Spinal cord (tissue), 10 donors: ENCODE data around the gene FNBP1. TPM values are rescaled to one million over a fixed set of nuclear protein-coding genes. Genes with fewer than 3 reads are reported as not detected.
A peak's percentile ranks its signal among the peaks of the same experiment; 100 is the strongest.
"Not testable (repeated sequence)": the region's sequence is repeated elsewhere in the genome, so short reads cannot be mapped to it uniquely, and the experiment has no call there.

ENCODE experiments used
- DNase-seq, 6 donors: peaks; one replicate each; pipeline versions ENCODE4 v3.0.0 to v3.0.0-alpha.2; 2013 to 2015; ENCODE audit warnings: low spot score in 6 of 6, low read depth in 4 of 6
- H3K27ac ChIP-seq: one replicate; pipeline ENCODE4 v1.5.1; 2013; ENCODE audit warnings: low read depth, low read length, control low read depth
- H3K27me3 ChIP-seq: one replicate; pipeline ENCODE4 v1.6.1; 2013; ENCODE audit warnings: low read length; ENCODE audit not compliant: control insufficient read depth, insufficient read depth
- H3K36me3 ChIP-seq: one replicate; pipeline ENCODE4 v1.6.1; 2013; ENCODE audit warnings: low read length; ENCODE audit not compliant: control insufficient read depth, insufficient read depth
- H3K4me1 ChIP-seq: one replicate; pipeline ENCODE4 v1.6.1; 2013; ENCODE audit warnings: low read length; ENCODE audit not compliant: control insufficient read depth, insufficient read depth
- H3K4me3 ChIP-seq: one replicate; pipeline ENCODE4 v1.5.1; 2013; ENCODE audit warnings: low read depth, low read length, control low read depth
- H3K9me3 ChIP-seq: one replicate; pipeline ENCODE4 v1.6.1; 2013; ENCODE audit warnings: low read length; ENCODE audit not compliant: control insufficient read depth, insufficient read depth
- WGBS: methylation state at CpG from one replicate; pipeline ENCODE4 v1.1.5; 2013; ENCODE audit warnings: missing lambda C conversion rate; ENCODE audit not compliant: insufficient coverage; 5-methylcytosine and 5-hydroxymethylcytosine counted together
- polyA plus RNA-seq, 2 donors: library from polyadenylated mRNA; unstranded; fragments of 120-200 nt; gene quantifications; one replicate each; pipeline ENCODE4 v1.2.1, GENCODE V29; 2013; ENCODE audit not compliant: insufficient read length in 2 of 2
- total RNA-seq, 2 donors: library from RNA; depleted of rRNA in 1 of 2; stranded (reverse); fragments of 120-200 nt in 1 of 2; fragments of >200 nt in 1 of 2; gene quantifications; one replicate each; pipeline versions ENCODE4 v1.2.3 to v1.2.4, GENCODE V29; 2013 to 2014
- donor health status: healthy.

FNBP1 gene
- total and polyA plus RNA-seq, 4 donors = 47.8 to 105 (median 79.2) TPM

DNA sequence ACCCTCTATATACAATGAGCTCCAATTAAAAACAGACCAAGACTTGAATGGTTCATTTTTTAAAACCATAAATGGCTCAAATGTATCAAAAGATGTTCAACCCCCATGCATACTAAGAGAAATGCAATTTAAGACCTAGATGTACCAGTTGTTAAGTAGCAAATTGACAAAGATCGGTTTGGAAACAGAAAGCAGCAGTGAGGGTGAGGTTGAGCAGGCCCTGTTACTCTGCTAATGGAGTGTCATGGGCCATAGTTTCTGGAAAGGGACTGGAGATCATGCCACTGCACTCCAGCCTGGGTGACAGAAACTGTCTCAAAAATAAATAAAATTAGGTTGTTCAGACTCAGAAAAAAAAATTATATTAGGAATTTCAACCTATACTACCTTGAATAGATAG, 55.0 kb downstream of the FNBP1 start:
- no peak overlapping the region for H3K27ac ChIP-seq
- no peak for DNase-seq
- 100% methylated on average over 1 of the region's 1 CpG for WGBS
- H3K4me3 ChIP-seq = no peak overlapping the region
- H3K27me3 ChIP-seq = no peaks in the 10 kb centered on the region
- H3K9me3 ChIP-seq = no peaks in the 10 kb centered on the region
- peaks cover 8% of the 10 kb centered on the region for H3K36me3 ChIP-seq
- H3K4me1 ChIP-seq = no peaks in the 10 kb centered on the region

DNA sequence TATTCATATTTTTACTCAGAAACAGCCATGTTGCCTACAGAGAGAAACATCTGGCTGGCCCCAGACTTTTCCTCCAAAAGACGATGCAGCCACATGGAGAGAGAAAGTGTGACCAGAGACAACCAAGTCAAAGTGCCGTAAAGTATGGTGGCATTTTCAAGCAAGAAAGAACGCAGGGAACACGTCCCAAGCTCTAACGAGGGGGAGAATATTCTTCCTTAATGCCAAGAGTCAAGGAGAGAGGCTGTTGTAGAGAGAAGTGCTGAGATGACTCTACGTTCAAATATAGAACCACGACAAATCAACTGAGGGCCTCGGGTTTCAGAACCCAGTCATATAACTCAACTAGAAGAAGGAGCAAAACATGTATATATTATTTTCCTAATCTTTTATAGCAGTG, 55.9 kb downstream of the FNBP1 start:
- Histone ChIP-seq H3K4me3 (no peak overlapping the region), H3K27ac (no peak overlapping the region), H3K36me3 (peaks cover 8% of the 10 kb centered on the region), H3K9me3 (no peaks in the 10 kb centered on the region), H3K4me1 (no peaks in the 10 kb centered on the region), H3K27me3 (no peaks in the 10 kb centered on the region)
- WGBS = 69% methylated on average over 4 of the region's 8 CpGs
- no peak for DNase-seq

DNA sequence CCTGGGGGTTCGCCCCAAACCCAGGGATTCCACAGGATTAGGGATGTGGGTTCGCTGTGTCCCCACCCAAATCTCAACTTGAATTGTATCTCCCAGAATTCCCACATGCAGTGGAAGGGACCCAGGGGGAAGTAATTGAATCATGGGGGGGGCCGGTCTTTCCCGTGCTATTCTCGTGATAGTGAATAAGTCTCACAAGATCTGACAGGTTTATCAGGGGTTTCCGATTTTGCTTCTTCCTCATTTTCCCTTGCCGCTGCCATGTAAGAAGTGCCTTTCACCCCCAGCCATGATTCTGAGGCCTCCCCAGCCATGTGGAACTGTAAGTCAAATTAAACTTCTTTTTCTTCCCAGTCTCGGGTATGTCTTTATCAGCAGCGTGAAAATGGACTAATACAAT, 58.4 kb downstream of the FNBP1 start:
- not testable (repeated sequence) for H3K27ac ChIP-seq, H3K4me1 ChIP-seq
- WGBS = 80% methylated on average over 5 of the region's 9 CpGs

DNA sequence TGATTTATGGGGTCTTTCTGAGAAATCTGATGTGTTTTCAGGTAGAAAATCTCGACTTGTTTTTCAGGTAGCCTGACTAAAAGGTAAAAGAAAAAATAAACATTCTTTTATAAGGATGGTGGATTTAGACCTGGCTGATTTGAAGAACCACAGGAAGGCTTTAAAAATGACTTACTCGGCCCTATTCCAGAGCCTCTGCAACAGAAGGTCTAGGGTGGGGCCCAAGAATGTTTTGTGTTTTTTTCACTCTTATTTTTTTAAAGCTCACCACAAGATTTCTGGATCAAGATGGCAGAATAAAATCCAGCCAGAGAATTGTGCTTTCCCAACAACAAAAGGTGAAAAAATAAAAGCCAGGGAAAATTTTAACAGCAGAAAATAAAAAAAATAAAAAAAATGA, 59.1 kb downstream of the FNBP1 start:
- no CpG with 5 or more reads among the region's 2 CpGs for WGBS
- Histone ChIP-seq H3K9me3 (no peaks in the 10 kb centered on the region), H3K27me3 (no peaks in the 10 kb centered on the region), H3K4me3 (no peak overlapping the region), H3K27ac (no peak overlapping the region), H3K4me1 (no peaks in the 10 kb centered on the region), H3K36me3 (peaks cover 2% of the 10 kb centered on the region)
- DNase-seq = no peak

More for the DNA sequence above, 58.4 kb downstream of the FNBP1 start:
- not testable (repeated sequence) for DNase-seq, H3K27me3 ChIP-seq, H3K4me3 ChIP-seq, H3K36me3 ChIP-seq, H3K9me3 ChIP-seq

DNA sequence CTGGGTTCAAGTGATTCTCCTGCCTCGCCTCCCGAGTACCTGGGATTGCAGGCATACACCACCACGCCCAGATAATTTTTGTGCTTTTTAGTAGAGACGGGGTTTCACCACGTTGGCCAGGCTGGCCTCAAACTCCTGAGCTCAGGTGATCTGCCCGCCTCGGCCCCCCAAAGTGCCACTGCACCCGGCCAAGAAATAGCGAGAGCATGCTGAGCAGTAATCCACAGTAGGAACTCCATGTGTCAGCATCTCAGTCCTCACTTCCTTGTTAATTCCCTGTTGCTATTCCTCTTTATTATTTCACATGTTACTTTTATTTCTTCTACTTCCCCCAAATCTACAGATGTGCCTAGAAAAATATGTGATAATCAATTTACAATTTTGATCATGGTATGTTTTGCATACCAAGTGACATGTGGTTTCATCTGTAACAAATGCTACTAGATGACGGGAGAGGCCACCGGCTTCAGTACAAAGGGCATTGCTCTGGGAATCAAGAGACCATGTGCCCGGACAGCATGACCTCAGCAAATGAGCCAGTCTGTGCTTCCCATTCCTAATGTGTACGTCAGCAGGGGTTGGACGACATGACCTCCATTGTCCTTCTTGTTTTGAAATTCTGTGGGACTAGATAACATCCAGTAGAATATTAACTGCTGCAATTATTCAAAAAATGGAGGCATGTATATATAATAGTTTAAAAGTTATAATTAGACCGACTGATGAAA, 61.6 kb downstream of the FNBP1 start:
- Histone ChIP-seq H3K4me1 (no peaks in the 10 kb centered on the region), H3K27me3 (no peaks in the 10 kb centered on the region), H3K36me3 (peaks cover 13% of the 10 kb centered on the region), H3K27ac (no peak overlapping the region), H3K9me3 (no peaks in the 10 kb centered on the region), H3K4me3 (no peak overlapping the region)
- WGBS = 84% methylated on average over 10 of the region's 15 CpGs
- no peak for DNase-seq

DNA sequence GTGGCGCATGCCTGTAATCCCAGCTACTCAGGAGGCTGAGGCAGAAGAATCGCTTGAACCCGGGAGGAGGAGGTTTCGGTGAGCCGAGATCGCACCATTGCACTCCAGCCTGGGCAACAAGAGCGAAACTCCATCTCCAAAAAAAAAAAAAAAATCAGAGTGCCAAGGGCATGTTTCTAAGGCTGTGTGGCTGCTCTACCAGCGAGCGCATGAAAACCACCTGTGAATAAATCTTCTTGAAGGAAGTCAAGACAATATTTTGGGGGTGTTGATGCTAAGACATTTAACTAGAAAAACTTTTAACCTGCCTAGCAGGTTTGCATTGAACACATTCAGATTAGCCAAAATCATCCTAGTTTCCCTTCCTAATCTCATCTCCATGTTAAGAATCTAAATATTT, 62.8 kb downstream of the FNBP1 start:
- not testable (repeated sequence) for H3K4me1 ChIP-seq, DNase-seq, H3K4me3 ChIP-seq, H3K9me3 ChIP-seq, H3K27me3 ChIP-seq, H3K27ac ChIP-seq
- peaks cover 13% of the 10 kb centered on the region for H3K36me3 ChIP-seq
- 100% methylated on average over 6 of the region's 9 CpGs for WGBS

DNA sequence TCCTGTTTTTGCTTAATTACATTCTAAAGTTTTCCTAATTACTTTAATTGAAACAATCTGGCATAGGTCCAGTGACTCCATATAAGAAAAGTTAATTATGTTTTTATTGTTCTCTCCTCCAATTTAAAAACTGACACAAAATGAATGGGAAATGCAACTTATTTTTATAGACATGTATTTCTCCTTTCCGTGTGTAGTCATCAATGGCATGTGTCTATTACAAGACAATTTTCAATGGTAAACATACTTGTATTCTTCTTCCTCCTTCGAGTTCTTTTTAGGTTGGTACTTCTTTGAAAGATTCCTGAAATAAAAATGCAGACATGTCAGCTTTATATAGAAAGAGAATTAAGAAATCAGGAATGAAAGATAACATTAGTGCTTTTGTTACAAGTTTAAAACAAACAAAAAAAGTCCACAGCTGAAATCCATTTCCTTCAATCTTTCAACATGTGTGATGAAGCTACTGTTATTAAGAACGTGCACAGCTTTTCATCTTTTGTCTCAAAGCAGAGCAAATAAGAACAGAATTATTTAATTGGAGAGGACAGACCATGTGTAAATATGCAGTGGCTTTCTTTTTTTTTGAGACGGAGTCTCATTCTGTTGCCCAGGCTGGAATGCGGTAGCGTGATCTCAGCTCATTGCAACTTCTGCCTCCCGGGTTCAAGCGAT, 63.8 kb downstream of the FNBP1 start:
- H3K27me3 ChIP-seq = no peaks in the 10 kb centered on the region
- DNase-seq = peak in 1 of 6 donors; percentile 48
- no peaks in the 10 kb centered on the region for H3K9me3 ChIP-seq
- no peak overlapping the region for H3K4me3 ChIP-seq
- no peak overlapping the region for H3K27ac ChIP-seq
- H3K36me3 ChIP-seq = peaks cover 20% of the 10 kb centered on the region
- no peaks in the 10 kb centered on the region for H3K4me1 ChIP-seq
- WGBS = 90% methylated on average over 6 of the region's 8 CpGs

DNA sequence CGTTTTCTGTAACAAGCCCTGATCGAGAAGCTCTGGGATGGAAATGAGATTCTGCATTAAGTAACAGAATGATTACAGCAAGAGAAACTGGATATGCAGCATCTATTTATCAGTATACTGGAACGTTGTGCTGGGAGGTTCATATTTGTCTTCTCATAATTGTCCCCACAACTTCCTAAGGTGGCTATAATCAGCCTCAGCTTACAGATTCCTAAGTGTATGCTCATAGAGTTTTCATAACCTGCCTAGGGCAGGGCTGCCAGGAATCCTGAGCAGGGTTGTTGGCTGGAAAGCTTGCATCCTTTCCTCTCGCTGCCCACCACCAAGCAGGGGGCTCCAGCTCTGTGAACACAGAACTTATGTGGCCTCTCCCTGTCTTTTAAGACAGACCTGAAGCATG, 70.2 kb downstream of the FNBP1 start:
- DNase-seq = no peak
- Histone ChIP-seq H3K27ac (no peak overlapping the region), H3K27me3 (no peaks in the 10 kb centered on the region), H3K36me3 (peaks cover 37% of the 10 kb centered on the region), H3K4me3 (no peak overlapping the region), H3K4me1 (no peaks in the 10 kb centered on the region), H3K9me3 (no peaks in the 10 kb centered on the region)
- WGBS = 100% methylated on average over 2 of the region's 4 CpGs

DNA sequence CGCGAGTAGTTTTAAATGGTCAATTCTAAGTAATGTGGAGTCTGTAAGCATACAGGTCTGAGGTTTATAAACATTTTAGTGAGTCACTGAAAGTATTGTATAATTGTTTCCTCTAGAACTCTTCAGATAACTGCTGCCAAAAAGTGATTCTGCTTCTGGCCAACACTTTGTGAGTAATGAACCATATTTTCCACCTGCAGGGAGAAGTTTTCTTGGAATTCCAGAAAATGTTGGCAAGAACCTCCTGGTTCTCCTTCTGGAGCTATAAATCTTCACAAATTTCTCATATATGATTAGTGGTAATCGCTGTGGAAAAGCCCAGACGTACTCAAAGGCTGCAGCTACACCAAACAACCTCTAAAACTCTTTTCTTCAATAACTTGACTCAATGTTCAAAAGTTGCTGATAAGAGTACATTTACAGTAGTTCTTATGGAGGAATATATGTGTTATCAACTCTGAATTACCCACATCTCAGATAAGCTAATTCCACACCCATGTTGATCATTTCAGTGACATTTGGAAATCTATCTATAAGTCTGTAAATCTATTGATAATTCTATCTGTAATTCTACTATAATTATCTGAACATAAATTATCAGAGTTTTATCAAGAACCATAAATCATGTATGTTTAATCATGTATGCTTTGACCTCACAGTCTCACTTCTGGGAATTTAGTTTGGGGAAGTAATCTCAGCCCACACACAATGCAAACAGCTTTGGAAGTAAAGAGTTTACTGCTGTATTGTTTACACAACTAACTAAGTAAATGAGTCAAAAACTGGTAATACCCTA, 74.1 kb downstream of the FNBP1 start:
- no peak for DNase-seq
- peaks cover 25% of the 10 kb centered on the region for H3K36me3 ChIP-seq
- no peak overlapping the region for H3K4me3 ChIP-seq
- no peak overlapping the region for H3K27ac ChIP-seq
- no peaks in the 10 kb centered on the region for H3K9me3 ChIP-seq
- H3K27me3 ChIP-seq = no peaks in the 10 kb centered on the region
- no CpG with 5 or more reads among the region's 4 CpGs for WGBS
- H3K4me1 ChIP-seq = peaks cover 10% of the 10 kb centered on the region
